Non-pigmented ciliary epithelial cell (primary cell): Measurements from ENCODE around the gene IL15RA.

Source experiments
- DNase-seq: peaks from one replicate; pipeline ENCODE4 v3.0.0-alpha.2; 2010; ENCODE audit warnings: low read depth

Gene IL15RA

GRCh38 chr10:5977471-5978229 lies at the start of gene IL15RA:
TSS of gene IL15RA (minus strand) at chr10:5977543. CDS start at chr10:5977492, 51 bp downstream.
- no peak for DNase-seq

GRCh38 chr10:6025683-6026255 lies 48.4 kb upstream of the IL15RA start:
- DNase-seq = no peak

- DNase-seq = no peak
These were observed 47.0 kb upstream of the IL15RA start for GRCh38 chr10:6024334-6024682.

- DNase-seq = no peak
These were observed 46.5 kb upstream of the IL15RA start for GRCh38 chr10:6023661-6024333.

- DNase-seq = no peak
These were observed 45.3 kb upstream of the IL15RA start for GRCh38 chr10:6022660-6023059.

GRCh38 chr10:6020826-6021225 lies 43.5 kb upstream of the IL15RA start:
- no peak for DNase-seq

GRCh38 chr10:6019796-6020195 lies 42.5 kb upstream of the IL15RA start:
- no peak for DNase-seq

- DNase-seq = no peak
These were observed 41.9 kb upstream of the IL15RA start for GRCh38 chr10:6019010-6019782.

- DNase-seq = no peak
These were observed 41.1 kb upstream of the IL15RA start for GRCh38 chr10:6018422-6018821.

GRCh38 chr10:6017781-6018354 lies 40.5 kb upstream of the IL15RA start:
- no peak for DNase-seq

- no peak for DNase-seq
These were observed 37.0 kb upstream of the IL15RA start for GRCh38 chr10:6014241-6014761.

- DNase-seq = no peak
These were observed 36.3 kb upstream of the IL15RA start for GRCh38 chr10:6013413-6014192.

GRCh38 chr10:6012121-6012905 lies 35.0 kb upstream of the IL15RA start:
- no peak for DNase-seq

- DNase-seq = no peak
These were observed 34.2 kb upstream of the IL15RA start for GRCh38 chr10:6011558-6011957.

- no peak for DNase-seq
These were observed 33.2 kb upstream of the IL15RA start for GRCh38 chr10:6010569-6010968.

- no peak for DNase-seq
These were observed 32.6 kb upstream of the IL15RA start for GRCh38 chr10:6009961-6010360.

- peak; percentile 15 for DNase-seq
These were observed 31.8 kb upstream of the IL15RA start for GRCh38 chr10:6009150-6009549.

- DNase-seq = no peak
These were observed 31.3 kb upstream of the IL15RA start for GRCh38 chr10:6008497-6009142.

- no peak for DNase-seq
These were observed 29.6 kb upstream of the IL15RA start for GRCh38 chr10:6006991-6007390.

GRCh38 chr10:6006546-6006945 lies 29.2 kb upstream of the IL15RA start:
- no peak for DNase-seq
